ENCODE data around the gene GRPEL2. TPM values are rescaled to one million over a fixed set of nuclear protein-coding genes. Genes with fewer than 3 reads are reported as not detected.

The GRPEL2 gene
- polyA plus RNA-seq, 6 donors from 2014 or later: 0.49 to 3.4 (median 2.0) TPM

- no peak for DNase-seq
- no peaks in the 10 kb centered on the region for H3K9me3 Mint-ChIP-seq
- H3K4me1 Mint-ChIP-seq: no peaks in the 10 kb centered on the region
- no peak overlapping the region for H3K27ac Mint-ChIP-seq
- H3K36me3 Mint-ChIP-seq: no peaks in the 10 kb centered on the region
- ATAC-seq (ENCODE audit: low read depth in 2 of 2): no peak
- no peaks in the 10 kb centered on the region for H3K27me3 Mint-ChIP-seq
- H3K4me3 Mint-ChIP-seq: no peak overlapping the region
Measured at GRCh38 chr5:149309354-149309753, 35.9 kb upstream of the GRPEL2 start.

GRCh38 chr5:149310488-149310887 lies 34.8 kb upstream of the GRPEL2 start:
- Mint-ChIP-seq H3K27ac (no peak overlapping the region), H3K4me1 (no peaks in the 10 kb centered on the region), H3K4me3 (no peak overlapping the region), H3K9me3 (no peaks in the 10 kb centered on the region), H3K36me3 (no peaks in the 10 kb centered on the region), H3K27me3 (no peaks in the 10 kb centered on the region)
- no peak for DNase-seq
- no peak for ATAC-seq (ENCODE audit: low read depth in 2 of 2)

GRCh38 chr5:149310947-149311658 lies 34.2 kb upstream of the GRPEL2 start:
- H3K27ac Mint-ChIP-seq: no peak overlapping the region
- H3K27me3 Mint-ChIP-seq: no peaks in the 10 kb centered on the region
- no peaks in the 10 kb centered on the region for H3K9me3 Mint-ChIP-seq
- DNase-seq (no peak), ATAC-seq (ENCODE audit: low read depth in 2 of 2) (no peak)
- no peak overlapping the region for H3K4me3 Mint-ChIP-seq
- no peaks in the 10 kb centered on the region for H3K4me1 Mint-ChIP-seq
- H3K36me3 Mint-ChIP-seq: no peaks in the 10 kb centered on the region

- Mint-ChIP-seq H3K4me3 (no peak overlapping the region), H3K27me3 (no peaks in the 10 kb centered on the region), H3K9me3 (no peaks in the 10 kb centered on the region), H3K4me1 (no peaks in the 10 kb centered on the region), H3K27ac (peak overlapping the region in 1 of 6 donors; percentile 33), H3K36me3 (no peaks in the 10 kb centered on the region)
- DNase-seq (no peak), ATAC-seq (ENCODE audit: low read depth in 2 of 2) (no peak)
Measured at GRCh38 chr5:149313151-149313841, 32.0 kb upstream of the GRPEL2 start.

GRCh38 chr5:149314571-149315111 lies 30.7 kb upstream of the GRPEL2 start:
- ATAC-seq (ENCODE audit: low read depth in 2 of 2) (no peak), DNase-seq (no peak)
- no peak overlapping the region for H3K4me3 Mint-ChIP-seq
- no peaks in the 10 kb centered on the region for H3K9me3 Mint-ChIP-seq
- no peak overlapping the region for H3K27ac Mint-ChIP-seq
- H3K36me3 Mint-ChIP-seq: no peaks in the 10 kb centered on the region
- no peaks in the 10 kb centered on the region for H3K4me1 Mint-ChIP-seq
- no peaks in the 10 kb centered on the region for H3K27me3 Mint-ChIP-seq

- H3K36me3 Mint-ChIP-seq: no peaks in the 10 kb centered on the region
- no peaks in the 10 kb centered on the region for H3K9me3 Mint-ChIP-seq
- no peaks in the 10 kb centered on the region for H3K27me3 Mint-ChIP-seq
- ATAC-seq (ENCODE audit: low read depth in 2 of 2) (no peak), DNase-seq (no peak)
- no peak overlapping the region for H3K4me3 Mint-ChIP-seq
- no peak overlapping the region for H3K27ac Mint-ChIP-seq
- H3K4me1 Mint-ChIP-seq: no peaks in the 10 kb centered on the region
Measured at GRCh38 chr5:149315753-149316152, 29.5 kb upstream of the GRPEL2 start.

GRCh38 chr5:149317281-149318048 lies 27.8 kb upstream of the GRPEL2 start:
- peak; percentile 4 for DNase-seq
- Mint-ChIP-seq H3K27me3 (no peaks in the 10 kb centered on the region), H3K4me1 (no peaks in the 10 kb centered on the region), H3K4me3 (no peak overlapping the region), H3K27ac (no peak overlapping the region), H3K36me3 (no peaks in the 10 kb centered on the region), H3K9me3 (no peaks in the 10 kb centered on the region)
- no peak for ATAC-seq (ENCODE audit: low read depth in 2 of 2)

- ATAC-seq (ENCODE audit: low read depth in 2 of 2) (no peak), DNase-seq (no peak)
- Mint-ChIP-seq H3K4me3 (no peak overlapping the region), H3K9me3 (peaks cover 0 to 2% (median 0%) of the 10 kb centered on the region in 7 donors), H3K36me3 (no peaks in the 10 kb centered on the region), H3K27ac (no peak overlapping the region), H3K27me3 (no peaks in the 10 kb centered on the region), H3K4me1 (no peaks in the 10 kb centered on the region)
Measured at GRCh38 chr5:149319174-149319573, 26.1 kb upstream of the GRPEL2 start.

- H3K36me3 Mint-ChIP-seq: no peaks in the 10 kb centered on the region
- H3K9me3 Mint-ChIP-seq: peaks cover 0 to 6% (median 0%) of the 10 kb centered on the region in 7 donors
- H3K4me3 Mint-ChIP-seq: no peak overlapping the region
- no peak overlapping the region for H3K27ac Mint-ChIP-seq
- H3K4me1 Mint-ChIP-seq: no peaks in the 10 kb centered on the region
- DNase-seq: no peak
- no peaks in the 10 kb centered on the region for H3K27me3 Mint-ChIP-seq
- ATAC-seq (ENCODE audit: low read depth in 2 of 2): no peak
Measured at GRCh38 chr5:149320791-149321330, 24.4 kb upstream of the GRPEL2 start.

GRCh38 chr5:149322518-149322917 lies 22.8 kb upstream of the GRPEL2 start:
- Mint-ChIP-seq H3K36me3 (no peaks in the 10 kb centered on the region), H3K27me3 (no peaks in the 10 kb centered on the region), H3K4me1 (no peaks in the 10 kb centered on the region), H3K4me3 (no peak overlapping the region), H3K9me3 (peaks cover 0 to 8% (median 2%) of the 10 kb centered on the region in 7 donors), H3K27ac (no peak overlapping the region)
- no peak for DNase-seq
- ATAC-seq (ENCODE audit: low read depth in 2 of 2): no peak

- Mint-ChIP-seq H3K4me1 (no peaks in the 10 kb centered on the region), H3K4me3 (no peak overlapping the region), H3K9me3 (peaks cover 0 to 8% (median 2%) of the 10 kb centered on the region in 7 donors), H3K27me3 (no peaks in the 10 kb centered on the region), H3K36me3 (no peaks in the 10 kb centered on the region), H3K27ac (no peak overlapping the region)
- ATAC-seq (ENCODE audit: low read depth in 2 of 2) (no peak), DNase-seq (no peak)
Measured at GRCh38 chr5:149323210-149323609, 22.1 kb upstream of the GRPEL2 start.

- Mint-ChIP-seq H3K27ac (no peak overlapping the region), H3K36me3 (no peaks in the 10 kb centered on the region), H3K27me3 (no peaks in the 10 kb centered on the region), H3K4me1 (no peaks in the 10 kb centered on the region), H3K9me3 (peaks cover 0 to 8% (median 2%) of the 10 kb centered on the region in 7 donors), H3K4me3 (no peak overlapping the region)
- DNase-seq (no peak), ATAC-seq (ENCODE audit: low read depth in 2 of 2) (no peak)
Measured at GRCh38 chr5:149323621-149324205, 21.6 kb upstream of the GRPEL2 start.

GRCh38 chr5:149324641-149325040 lies 20.7 kb upstream of the GRPEL2 start:
- Mint-ChIP-seq H3K4me1 (no peaks in the 10 kb centered on the region), H3K27me3 (no peaks in the 10 kb centered on the region), H3K36me3 (no peaks in the 10 kb centered on the region), H3K4me3 (no peak overlapping the region), H3K27ac (no peak overlapping the region), H3K9me3 (peaks cover 0 to 8% (median 2%) of the 10 kb centered on the region in 7 donors)
- ATAC-seq (ENCODE audit: low read depth in 2 of 2) (no peak), DNase-seq (no peak)

Data from naive B cell (primary cell).